Thyroid gland (tissue), 4 donors: ENCODE results near the gene MRPL2. TPM values are rescaled to one million over a fixed set of nuclear protein-coding genes. Genes with fewer than 3 reads are reported as not detected.

Experiments used
- DNase-seq, 2 donors: peaks; one replicate each; pipeline ENCODE4 v3.0.0-alpha.2; 2019
- H3K27ac ChIP-seq, 3 donors: fragments of 200-600 bp; sonication (generic); 1 replicate in 2 of 3; 2 replicates in 1 of 3; pipeline ENCODE4 v1.5.1; 2016 to 2019; ENCODE audit warnings: mild to moderate bottlenecking in 1 of 3, moderate library complexity in 1 of 3
- H3K27me3 ChIP-seq: fragments of 200-600 bp; sonication (generic); one replicate; pipeline ENCODE4 v1.5.1; 2019
- H3K36me3 ChIP-seq, 2 donors: fragments of 200-600 bp; sonication (generic); one replicate each; pipeline ENCODE4 v1.5.1; 2016 to 2019
- H3K4me1 ChIP-seq, 2 donors: fragments of 200-600 bp; sonication (generic); one replicate each; pipeline ENCODE4 v1.5.1; 2017 to 2019
- H3K4me3 ChIP-seq, 3 donors: fragments of 200-600 bp; sonication (generic); replicated peaks in 1 of 3; 1 replicate in 2 of 3; 2 replicates in 1 of 3; pipeline ENCODE4 v1.5.1; 2016; ENCODE audit warnings: mild to moderate bottlenecking in 1 of 3
- H3K9me3 ChIP-seq: fragments of 200-600 bp; sonication (generic); one replicate; pipeline ENCODE4 v1.5.1; 2017
- POLR2A ChIP-seq, 2 donors: fragments of 450-650 bp; IDR thresholded peaks; one replicate each; pipeline ENCODE4 v1.6.1; 2017; ENCODE audit warnings: antibody characterized with exemption in 2 of 2, mild to moderate bottlenecking in 2 of 2, moderate library complexity in 1 of 2
- WGBS, 2 donors: methylation state at CpG; one replicate each; pipeline ENCODE4 v1.1.5; 2017; 5-methylcytosine and 5-hydroxymethylcytosine counted together
- intact Hi-C: fragments of 100-400 bp; cut with DNase I; formaldehyde crosslinking; loops from one replicate; pipeline ENCODE4 v1.15.1; 2023
- total RNA-seq, 4 donors: library from RNA; depleted of rRNA; stranded (reverse); fragments of >200 nt; gene quantifications; one replicate each; pipeline ENCODE4 v1.2.3, GENCODE V29; 2016
- TF ChIP-seq, protein P1 (sequence below), 6 experiments: fragments of 200-600 bp in 3 of 6; fragments of 450-650 bp in 3 of 6; sonication (generic) in 3 of 6; IDR thresholded peaks; one replicate each; pipeline ENCODE4 v1.5.1; 2016 to 2019; ENCODE audit warnings: antibody characterized with exemption in 6 of 6, mild to moderate bottlenecking in 2 of 6, inconsistent platforms in 1 of 6, moderate library complexity in 1 of 6

Gene MRPL2
- total RNA-seq, 4 donors from 2014 or later, result 12.9 to 31.9 (median 17.7) TPM

- WGBS, 2 donors, result 8 to 9% methylated on average over 14 to 15 of the region's 15 CpGs
- Histone ChIP-seq H3K27ac (peak overlapping the region; percentile 77 to 91 (median 87)), H3K4me1 (peaks cover 16 to 24% of the 10 kb centered on the region in 2 donors), H3K36me3 (peaks cover 13 to 21% of the 10 kb centered on the region in 2 donors), H3K4me3 (peak overlapping the region; percentile 6 to 94 (median 73)), H3K27me3 (no peaks in the 10 kb centered on the region), H3K9me3 (no peaks in the 10 kb centered on the region)
- TF ChIP-seq POLR2A (IDR thresholded peaks at IDR 0.05), result no peak
- TF ChIP-seq, protein P1, sequence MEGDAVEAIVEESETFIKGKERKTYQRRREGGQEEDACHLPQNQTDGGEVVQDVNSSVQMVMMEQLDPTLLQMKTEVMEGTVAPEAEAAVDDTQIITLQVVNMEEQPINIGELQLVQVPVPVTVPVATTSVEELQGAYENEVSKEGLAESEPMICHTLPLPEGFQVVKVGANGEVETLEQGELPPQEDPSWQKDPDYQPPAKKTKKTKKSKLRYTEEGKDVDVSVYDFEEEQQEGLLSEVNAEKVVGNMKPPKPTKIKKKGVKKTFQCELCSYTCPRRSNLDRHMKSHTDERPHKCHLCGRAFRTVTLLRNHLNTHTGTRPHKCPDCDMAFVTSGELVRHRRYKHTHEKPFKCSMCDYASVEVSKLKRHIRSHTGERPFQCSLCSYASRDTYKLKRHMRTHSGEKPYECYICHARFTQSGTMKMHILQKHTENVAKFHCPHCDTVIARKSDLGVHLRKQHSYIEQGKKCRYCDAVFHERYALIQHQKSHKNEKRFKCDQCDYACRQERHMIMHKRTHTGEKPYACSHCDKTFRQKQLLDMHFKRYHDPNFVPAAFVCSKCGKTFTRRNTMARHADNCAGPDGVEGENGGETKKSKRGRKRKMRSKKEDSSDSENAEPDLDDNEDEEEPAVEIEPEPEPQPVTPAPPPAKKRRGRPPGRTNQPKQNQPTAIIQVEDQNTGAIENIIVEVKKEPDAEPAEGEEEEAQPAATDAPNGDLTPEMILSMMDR (IDR thresholded peaks at IDR 0.05), result no peak
- peak; percentile 57 to 60 for DNase-seq
- intact Hi-C loops, result loop anchor here (5.0 kb wide), 1 partner anchor 87 kb away; no protein-coding TSS in a partner anchor
These were observed 960 bp upstream of the MRPL2 start for GRCh38 chr6:43060034-43060754.

DNA sequence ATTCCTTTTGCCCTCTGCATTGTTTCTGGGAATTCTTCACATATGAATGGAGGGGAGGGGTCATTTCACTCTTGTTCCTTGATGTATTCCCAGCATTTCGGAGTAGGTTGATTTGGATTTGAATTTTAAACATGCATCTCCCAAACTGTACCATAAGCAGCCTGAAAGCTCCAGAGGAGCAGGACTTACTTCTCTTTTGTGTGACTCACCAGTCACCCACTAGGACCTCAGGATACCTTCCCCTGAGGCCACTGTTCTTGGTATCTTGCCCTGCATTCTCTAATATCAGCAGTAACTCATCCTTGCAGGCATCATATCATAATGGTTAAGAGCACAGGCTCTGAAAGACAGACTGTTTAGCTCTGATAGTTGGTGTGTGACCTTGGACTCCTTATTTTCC, 703 bp downstream of the MRPL2 start:
- DNase-seq, result no peak
- Histone ChIP-seq H3K27ac (no peak overlapping the region), H3K4me1 (peaks cover 21 to 33% of the 10 kb centered on the region in 2 donors), H3K4me3 (peak overlapping the region; percentile 93 to 95 (median 94)), H3K36me3 (peaks cover 13 to 20% of the 10 kb centered on the region in 2 donors), H3K27me3 (no peaks in the 10 kb centered on the region), H3K9me3 (no peaks in the 10 kb centered on the region)
- WGBS, 2 donors, result 63 to 74% methylated on average over 1 of the region's 1 CpG
- no peak for TF ChIP-seq POLR2A (IDR thresholded peaks at IDR 0.05)
- TF ChIP-seq, protein P1 (IDR thresholded peaks at IDR 0.05), result no peak
- intact Hi-C loops, result no loop called here

DNA sequence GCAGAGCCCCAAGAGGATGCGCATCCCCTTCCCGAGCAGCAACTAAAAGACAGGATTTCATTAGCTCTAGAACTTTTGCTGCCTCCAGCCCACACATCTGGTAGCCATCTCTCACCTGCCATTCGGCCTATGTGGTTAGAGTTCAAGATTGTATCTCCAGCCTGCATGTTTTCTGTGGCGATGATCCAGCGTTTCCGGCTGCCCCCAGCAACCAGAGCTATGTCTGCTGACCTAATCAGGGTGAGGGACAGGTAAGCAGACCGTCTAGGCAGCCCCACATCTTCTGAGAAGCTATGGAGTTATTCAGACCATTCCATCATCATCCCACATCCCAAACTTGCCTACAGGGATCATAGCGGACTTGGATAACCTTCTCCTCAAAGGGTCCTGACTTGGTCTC, 3.3 kb downstream of the MRPL2 start:
- Histone ChIP-seq H3K9me3 (no peaks in the 10 kb centered on the region), H3K4me3 (no peak overlapping the region), H3K27ac (no peak overlapping the region), H3K27me3 (no peaks in the 10 kb centered on the region), H3K4me1 (peaks cover 30 to 37% of the 10 kb centered on the region in 2 donors), H3K36me3 (peaks cover 13 to 17% of the 10 kb centered on the region in 2 donors)
- TF ChIP-seq, protein P1 (IDR thresholded peaks at IDR 0.05), result no peak
- TF ChIP-seq POLR2A (IDR thresholded peaks at IDR 0.05), result no peak
- no peak for DNase-seq
- intact Hi-C loops, result no loop called here
- WGBS, 2 donors, result 90 to 96% methylated on average over 8 of the region's 8 CpGs

DNA sequence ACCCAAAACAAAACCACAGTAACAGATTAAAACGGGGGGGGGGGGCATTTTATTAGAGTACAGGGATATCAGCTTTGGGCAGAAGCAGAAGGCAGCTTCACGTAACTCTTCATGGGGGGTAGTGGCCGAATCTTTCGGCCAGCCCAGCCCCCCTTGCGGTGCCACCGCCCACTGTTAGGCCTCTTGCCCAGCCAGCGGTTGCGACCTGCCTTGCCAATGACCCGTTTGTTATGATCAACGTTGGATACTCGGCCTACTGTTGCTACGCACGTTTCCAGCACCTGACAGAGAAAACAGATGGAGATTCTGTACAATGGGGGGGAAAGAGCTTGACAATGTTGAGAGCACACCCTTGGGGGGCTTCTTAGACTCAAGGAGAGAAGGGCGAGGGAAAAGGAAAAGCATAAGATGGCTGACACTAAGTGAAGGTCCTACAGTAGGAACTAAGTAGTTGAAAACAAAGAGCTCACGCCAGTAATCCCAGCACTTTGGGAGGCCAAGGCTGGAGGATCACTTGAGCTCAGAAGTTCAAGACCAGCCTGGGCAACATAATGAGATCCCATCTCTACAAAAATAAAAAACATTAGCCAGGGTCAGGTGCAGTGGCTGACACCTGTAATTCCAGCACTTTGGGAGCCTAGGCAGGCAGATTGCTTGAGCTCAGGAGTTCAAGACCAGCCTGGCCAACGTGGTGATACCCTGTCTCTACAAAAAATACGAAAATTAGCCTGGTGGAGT, 4.9 kb downstream of the MRPL2 start:
- Histone ChIP-seq H3K27me3 (no peaks in the 10 kb centered on the region), H3K36me3 (peaks cover 15 to 17% of the 10 kb centered on the region in 2 donors), H3K4me3 (peak overlapping the region in 2 of 3 donors; percentile 8 to 61), H3K9me3 (no peaks in the 10 kb centered on the region), H3K4me1 (peaks cover 21 to 28% of the 10 kb centered on the region in 2 donors), H3K27ac (peak overlapping the region; percentile 86 to 91 (median 86))
- DNase-seq, result peak; percentile 15 to 20
- intact Hi-C loops, result loop anchor here (5.0 kb wide), 1 partner anchor 37 kb away; no protein-coding TSS in a partner anchor
- TF ChIP-seq, protein P1 (IDR thresholded peaks at IDR 0.05), result no peak
- no peak for TF ChIP-seq POLR2A (IDR thresholded peaks at IDR 0.05)
- 68 to 71% methylated on average over 17 of the region's 17 CpGs for WGBS, 2 donors
